ENCODE results near the gene ARID5B.

Gene ARID5B

GRCh38 chr10:62077330-62078015, 176.0 kb downstream of the ARID5B start:
- no peak for DNase-seq (ENCODE audit: low spot score)

- no peak for DNase-seq (ENCODE audit: low spot score)
Observed at GRCh38 chr10:62079885-62080559, 178.5 kb downstream of the ARID5B start.

GRCh38 chr10:62080905-62081304, 179.4 kb downstream of the ARID5B start:
- no peak for DNase-seq (ENCODE audit: low spot score)

GRCh38 chr10:62081341-62082270, 180.1 kb downstream of the ARID5B start:
- DNase-seq (ENCODE audit: low spot score) = no peak

GRCh38 chr10:62082271-62082656, 180.8 kb downstream of the ARID5B start:
- DNase-seq (ENCODE audit: low spot score) = no peak

- peak; percentile 37 for DNase-seq (ENCODE audit: low spot score)
Observed at GRCh38 chr10:62082729-62083411, 181.4 kb downstream of the ARID5B start.

- DNase-seq (ENCODE audit: low spot score) = peak; percentile 44
Observed at GRCh38 chr10:62083412-62084267, 182.1 kb downstream of the ARID5B start.

- DNase-seq (ENCODE audit: low spot score) = no peak
Observed at GRCh38 chr10:62084451-62084850, 183.0 kb downstream of the ARID5B start.

GRCh38 chr10:62085404-62085803, 183.9 kb downstream of the ARID5B start:
- DNase-seq (ENCODE audit: low spot score) = no peak

GRCh38 chr10:62085821-62086220, 184.3 kb downstream of the ARID5B start:
- no peak for DNase-seq (ENCODE audit: low spot score)

- no peak for DNase-seq (ENCODE audit: low spot score)
Observed at GRCh38 chr10:62087329-62087728, 185.8 kb downstream of the ARID5B start.

GRCh38 chr10:62088786-62089185, 187.3 kb downstream of the ARID5B start:
- no peak for DNase-seq (ENCODE audit: low spot score)

- no peak for DNase-seq (ENCODE audit: low spot score)
Observed at GRCh38 chr10:62092301-62093030, 191.0 kb downstream of the ARID5B start.

GRCh38 chr10:62093863-62094291, 192.4 kb downstream of the ARID5B start:
- peak; percentile 85 for DNase-seq (ENCODE audit: low spot score)

GRCh38 chr10:62095181-62096122, 194.0 kb downstream of the ARID5B start:
- DNase-seq (ENCODE audit: low spot score) = peak; percentile 81

GRCh38 chr10:62096256-62096933, 194.9 kb downstream of the ARID5B start:
- DNase-seq (ENCODE audit: low spot score) = no peak

- no peak for DNase-seq (ENCODE audit: low spot score)
Observed at GRCh38 chr10:62098278-62099121, 197.0 kb downstream of the ARID5B start.

GRCh38 chr10:62099299-62099698, 197.8 kb downstream of the ARID5B start:
- DNase-seq (ENCODE audit: low spot score) = no peak

Measured in kidney tubule cell (primary cell).